Left forelimb (tissue), 1 donor: ENCODE measurements around the gene WNK3.
"Not testable (repeated sequence)": the region's sequence is repeated elsewhere in the genome, so short reads cannot be mapped to it uniquely, and the experiment has no call there.

Experiments used
- DNase-seq: peaks from one replicate; pipeline ENCODE4 v3.0.0-alpha.2; 2018; ENCODE audit warnings: low spot score

Gene WNK3

DNA sequence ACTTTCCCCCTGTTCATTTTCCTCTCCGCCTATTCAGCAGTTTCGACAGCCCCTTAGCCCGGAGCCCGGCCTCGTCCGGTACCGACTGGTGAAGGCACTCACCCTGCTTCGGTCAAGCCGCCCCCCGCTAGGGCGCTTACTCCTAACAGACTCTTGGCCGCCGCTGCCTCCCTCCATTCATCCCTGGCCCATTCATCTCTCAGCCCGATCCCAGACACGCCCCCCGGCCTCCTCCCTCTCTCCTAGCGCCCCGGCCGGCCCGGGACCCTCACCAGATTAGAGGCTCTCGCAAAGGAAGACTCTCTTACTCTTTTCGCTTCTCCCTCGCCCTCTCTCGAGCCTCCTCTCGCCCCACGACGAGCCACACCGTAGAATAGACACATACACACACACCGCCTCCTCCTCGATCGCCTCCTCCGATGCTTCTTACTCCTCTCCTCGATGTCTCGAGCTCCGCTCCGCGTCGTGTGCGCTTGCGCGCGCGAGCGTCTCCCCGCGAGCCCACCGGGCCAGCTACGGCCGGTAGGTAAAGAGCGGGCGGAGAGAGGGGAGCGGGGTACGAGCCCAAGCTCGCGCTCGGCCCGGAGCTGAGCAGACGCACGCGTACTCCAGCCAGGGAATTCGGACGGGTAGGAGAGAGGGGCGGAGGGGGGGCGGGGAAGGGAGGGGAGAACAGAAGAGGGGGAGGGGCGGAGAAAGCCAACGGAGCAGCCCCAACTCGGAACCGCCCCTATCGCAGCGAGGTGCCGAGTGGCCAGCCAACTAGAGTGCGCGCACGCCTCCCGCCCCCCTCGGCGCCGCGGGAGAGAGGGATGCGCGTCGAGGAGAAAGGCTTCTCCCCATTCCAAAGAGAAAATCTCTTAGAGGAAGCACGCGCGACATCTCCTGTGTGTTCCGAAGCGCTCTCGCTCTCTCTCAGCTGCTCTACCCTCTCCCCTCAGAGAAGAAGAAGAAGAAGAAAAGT lies at the start of gene WNK3:
TSS of gene WNK3 (minus strand) at position 633 of the 964 bp plus-strand sequence.
- DNase-seq = peak; percentile 90

DNA sequence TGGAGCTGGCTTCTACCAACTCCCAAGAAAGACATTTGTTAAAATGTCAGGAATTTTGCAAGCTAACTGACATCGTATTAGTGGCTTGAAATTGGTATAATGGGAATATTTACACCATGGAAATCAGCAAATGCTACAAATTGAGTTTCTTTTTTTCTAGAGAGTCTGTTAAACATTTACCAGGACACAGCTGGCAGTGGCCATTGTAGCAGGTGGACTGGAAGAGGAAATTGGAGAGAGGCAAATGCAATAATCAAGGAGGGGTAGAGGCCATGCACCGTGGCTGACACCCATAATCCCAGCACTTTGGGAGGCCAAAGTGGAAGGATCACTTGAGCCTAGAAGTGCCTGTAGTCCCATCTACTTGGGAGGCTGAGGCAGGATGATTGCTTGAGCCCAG lies 49.4 kb upstream of the WNK3 start:
- DNase-seq = no peak

DNA sequence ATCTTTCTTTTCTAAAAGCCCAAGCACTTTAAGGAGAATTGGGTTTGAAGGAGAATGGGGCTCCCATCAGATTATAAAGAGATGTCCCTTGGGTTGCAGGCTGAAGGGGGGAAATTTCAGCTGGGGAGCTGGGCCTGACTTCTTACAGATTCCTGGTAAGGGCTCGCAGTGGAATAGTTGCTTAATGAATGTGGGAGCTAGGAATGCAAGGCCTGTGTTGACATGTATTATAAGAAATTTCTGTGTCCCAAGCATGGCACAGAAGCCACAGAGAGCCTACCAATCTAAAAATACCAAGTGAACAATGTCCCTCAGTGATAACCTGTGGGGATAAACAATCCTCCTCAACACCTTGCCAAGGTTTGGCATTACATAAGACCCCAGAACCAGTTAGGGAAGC lies 39.3 kb upstream of the WNK3 start:
- DNase-seq = no peak

DNA sequence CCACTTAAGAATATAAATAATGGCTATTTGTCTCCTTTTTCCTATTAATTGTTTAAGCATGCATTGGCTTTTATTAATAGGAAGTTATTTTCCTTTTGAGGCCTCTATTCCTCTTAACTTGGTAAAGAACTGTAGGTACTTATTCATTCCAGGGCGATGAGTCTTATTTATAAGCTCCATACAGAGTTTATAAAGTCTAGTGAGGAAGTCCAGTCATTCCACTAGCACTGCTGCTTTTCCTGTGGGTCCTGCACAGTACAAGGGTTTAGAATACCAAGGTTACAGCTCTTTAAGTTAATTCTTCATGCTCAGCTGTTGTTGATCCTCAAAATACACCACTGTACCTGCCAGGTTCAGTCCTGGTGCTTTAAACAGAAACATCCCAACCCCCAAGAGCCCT lies 28.5 kb upstream of the WNK3 start:
- no peak for DNase-seq

DNA sequence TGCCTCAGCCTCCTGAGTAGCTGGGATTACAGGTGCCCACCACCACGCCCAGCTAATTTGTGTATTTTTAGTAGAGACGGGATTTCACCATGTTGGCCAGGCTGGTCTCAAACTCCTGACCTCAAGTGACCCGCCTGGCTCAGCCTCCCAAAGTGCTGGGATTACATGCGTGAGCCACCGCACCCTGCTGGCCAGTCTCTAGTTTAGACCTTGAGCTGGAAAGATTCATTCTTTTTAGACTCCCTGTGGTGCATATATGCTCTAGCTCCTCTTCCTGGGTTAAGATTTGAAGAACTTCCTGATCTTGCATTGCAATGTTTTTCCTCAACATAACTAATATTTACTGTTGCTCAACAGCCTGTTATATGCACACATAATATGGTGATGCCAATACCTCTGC lies 26.8 kb upstream of the WNK3 start:
- not testable (repeated sequence) for DNase-seq

DNA sequence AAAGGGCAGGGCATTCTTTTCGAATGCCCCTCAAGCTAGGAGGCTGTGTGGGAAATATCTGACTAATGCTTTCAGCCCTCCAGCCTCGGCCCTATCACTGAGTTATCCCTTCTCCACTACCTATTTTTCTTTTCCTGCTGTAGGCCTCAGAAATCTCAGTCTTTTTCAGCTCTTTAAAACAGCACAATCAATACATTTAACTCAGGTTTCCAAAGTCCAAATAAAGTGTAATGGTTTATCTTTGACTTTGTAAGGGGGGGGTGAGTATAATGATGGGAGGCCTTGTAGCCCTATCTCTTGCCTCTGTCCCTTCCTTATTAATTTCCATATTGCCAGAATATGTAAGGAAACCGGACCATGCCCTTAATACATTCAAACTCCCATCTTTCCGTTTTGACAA lies 1.6 kb upstream of the WNK3 start:
- DNase-seq = no peak

DNA sequence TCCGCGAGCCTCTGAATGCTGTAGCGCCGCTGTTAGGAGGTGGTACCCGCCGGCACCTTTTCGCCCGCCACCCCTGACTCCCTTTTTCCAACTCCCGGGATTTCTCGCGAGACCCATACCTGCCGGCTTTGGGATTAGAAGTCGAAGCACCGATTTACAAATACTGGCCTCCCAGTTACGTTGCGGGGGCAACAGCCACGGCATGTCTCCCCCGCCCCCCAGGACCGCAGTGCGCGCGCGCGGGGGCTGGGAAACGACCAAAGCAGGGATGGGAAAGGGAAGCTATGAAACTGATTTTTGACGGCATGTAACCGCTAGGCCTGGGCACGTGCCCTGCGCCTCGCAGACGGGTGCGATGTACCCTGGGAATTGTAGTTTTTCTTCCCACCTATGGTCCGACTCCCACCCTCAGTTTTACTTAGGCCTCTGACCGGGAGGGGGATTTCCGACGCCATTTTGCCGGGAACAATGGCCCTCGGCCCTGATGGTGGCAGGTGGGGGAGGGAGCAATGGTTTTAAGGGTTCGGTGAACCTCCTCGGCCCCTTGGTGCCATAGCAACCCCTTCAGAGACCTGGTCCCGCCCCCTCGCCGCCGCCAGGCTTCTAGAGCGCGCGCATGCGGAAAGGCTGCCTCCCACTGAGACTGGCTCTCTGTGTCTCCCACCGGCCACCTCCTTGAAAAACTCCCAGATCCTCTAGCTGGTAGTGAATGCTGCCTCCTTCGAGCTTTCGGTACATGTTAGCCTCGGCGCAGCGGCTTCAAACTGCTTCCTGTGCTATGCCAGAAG lies 772 bp upstream of the WNK3 start:
- DNase-seq = peak; percentile 78

DNA sequence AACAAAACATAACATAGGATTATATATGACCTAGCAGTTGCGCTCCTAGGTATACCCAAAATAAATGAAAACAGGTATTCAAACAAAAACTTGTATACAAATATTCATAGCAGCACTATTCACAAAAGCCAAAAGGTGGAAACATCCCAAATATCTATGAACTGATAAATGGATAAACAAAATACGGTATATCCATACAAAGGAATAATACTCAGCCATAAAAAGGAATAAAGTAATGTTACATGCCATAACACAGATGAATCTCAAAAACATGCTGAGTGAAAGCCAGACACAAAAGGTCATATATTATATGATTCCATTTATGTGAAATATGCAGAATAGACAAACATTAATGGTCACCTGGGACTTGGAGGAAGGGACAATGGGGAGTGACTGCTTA lies 5.2 kb downstream of the WNK3 start:
- no peak for DNase-seq

DNA sequence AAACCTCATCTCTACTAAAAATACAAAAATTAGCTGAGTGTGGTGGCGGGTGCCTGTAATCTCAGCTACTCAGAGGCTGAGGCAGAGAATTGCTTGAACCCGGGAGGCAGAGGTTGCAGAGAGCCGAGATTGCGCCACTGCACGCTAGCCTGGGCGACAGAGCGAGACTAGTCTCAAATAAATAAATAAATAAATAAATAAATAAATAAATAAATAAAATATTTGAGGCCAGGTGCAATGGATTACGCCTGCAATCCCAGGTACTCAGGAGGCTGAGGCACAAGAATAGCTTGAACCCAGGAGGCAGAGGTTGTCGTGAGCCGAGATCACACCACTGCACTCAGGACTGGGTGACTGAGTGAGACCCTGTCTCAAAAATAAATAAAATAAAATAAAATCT lies 20.5 kb downstream of the WNK3 start:
- not testable (repeated sequence) for DNase-seq

DNA sequence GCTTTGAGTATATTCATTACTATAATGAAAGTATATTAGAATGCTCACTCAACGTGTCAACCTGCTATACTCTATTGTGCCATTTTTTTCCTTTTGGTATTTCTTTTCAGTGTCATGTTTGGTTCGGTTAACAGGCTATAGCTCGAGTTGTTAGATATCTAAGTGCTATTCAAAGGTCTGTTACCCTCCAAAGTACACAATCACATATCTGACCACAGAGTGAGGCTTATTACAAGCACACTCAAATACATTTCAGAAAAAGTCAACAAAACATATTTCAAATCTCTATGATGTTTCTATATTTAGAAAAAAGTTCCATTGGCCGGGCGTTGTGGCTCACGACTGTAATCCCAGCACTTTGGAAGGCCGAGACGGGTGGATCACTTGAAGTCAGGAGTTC lies 32.8 kb downstream of the WNK3 start:
- DNase-seq = no peak

DNA sequence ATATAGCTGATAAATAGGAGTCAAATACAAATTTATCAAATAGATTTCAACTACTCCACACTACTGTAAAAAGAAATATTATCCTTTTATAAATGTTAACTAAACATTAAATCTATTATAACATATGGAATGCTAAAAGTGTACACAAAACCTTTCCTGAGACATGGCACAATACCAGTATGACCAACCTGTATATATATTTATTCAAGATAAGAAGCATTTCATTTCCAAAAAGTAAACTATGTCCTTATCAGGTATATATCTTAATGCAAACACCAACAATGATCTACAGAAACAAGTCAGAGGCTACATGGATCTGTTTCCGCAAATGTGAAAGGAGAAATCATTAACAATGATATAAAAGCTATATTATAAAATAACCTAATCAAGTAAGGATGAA lies 37.8 kb downstream of the WNK3 start:
- no peak for DNase-seq

DNA sequence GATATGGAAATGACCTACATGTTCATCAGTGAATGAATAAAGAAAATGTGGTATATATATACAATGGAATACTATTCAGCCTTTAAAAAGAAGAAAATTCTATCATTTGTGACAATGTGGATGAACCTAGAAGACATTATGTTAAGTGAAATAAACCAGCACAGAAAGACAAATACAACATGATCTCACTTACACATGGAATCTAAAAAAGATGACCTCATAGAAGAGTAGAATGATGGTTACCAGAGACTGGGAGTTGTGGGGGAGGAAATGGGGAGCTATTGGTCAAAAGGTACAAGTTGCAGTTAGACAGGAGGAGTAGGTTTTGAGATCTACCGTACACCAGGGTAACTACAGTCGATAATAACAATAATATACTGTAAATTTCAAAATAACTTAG lies 51.5 kb downstream of the WNK3 start:
- no peak for DNase-seq

DNA sequence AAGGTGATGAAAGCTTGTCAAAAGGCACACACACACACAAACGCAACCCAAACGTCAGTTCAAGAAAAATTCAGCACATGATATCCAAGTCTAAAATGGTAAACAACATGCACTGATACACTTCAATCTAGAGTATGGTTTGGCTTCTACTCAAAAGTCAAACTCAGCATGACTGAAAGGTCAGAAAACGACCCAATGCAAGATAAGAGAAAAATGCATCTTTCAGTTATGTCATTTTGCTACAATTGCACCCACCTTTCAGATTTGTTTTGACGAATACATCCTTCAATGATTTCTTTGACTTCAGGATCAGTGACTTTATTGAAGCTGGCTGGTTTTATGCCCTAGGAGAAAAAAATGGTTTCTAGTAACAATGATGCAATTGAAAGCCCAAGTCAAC lies 56.3 kb downstream of the WNK3 start:
- DNase-seq = no peak

DNA sequence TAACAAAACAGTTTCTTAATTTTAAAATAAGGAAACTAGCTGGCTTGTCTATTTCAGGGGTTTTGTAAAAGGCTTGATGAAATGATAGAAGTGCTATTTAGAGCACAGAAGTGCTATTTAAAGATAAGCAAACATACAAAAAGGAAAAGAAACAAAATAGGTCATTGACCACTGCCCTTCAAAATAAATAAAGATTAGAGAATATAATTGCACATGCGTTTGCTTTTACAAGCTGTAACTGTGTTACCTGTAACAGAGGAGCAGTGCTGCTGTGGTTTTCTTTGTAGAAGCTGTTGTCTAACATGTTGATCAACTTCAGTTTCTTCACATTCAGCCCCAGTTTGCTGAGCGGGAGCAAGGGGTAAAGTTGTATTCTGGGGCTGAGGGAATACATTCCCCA lies 63.5 kb downstream of the WNK3 start:
- no peak for DNase-seq

DNA sequence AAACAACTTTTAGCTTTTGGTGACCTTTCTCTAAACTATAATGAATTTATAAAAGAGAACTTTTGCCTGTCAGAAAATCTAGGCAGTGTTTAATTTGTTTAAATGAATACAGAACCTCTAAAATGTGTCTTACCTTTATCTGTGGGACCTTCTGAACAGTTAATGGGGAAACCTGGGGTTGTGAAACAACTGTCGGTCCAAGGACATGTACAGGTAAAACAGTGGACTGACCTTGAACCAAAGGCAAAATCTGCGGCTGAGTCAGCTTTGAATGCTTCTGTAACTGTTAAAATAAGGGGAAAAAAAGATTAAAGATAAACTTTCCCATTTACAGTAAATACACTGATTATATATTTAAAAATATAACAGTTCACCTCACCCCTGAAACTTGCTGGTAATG lies 65.1 kb downstream of the WNK3 start:
- DNase-seq = no peak

DNA sequence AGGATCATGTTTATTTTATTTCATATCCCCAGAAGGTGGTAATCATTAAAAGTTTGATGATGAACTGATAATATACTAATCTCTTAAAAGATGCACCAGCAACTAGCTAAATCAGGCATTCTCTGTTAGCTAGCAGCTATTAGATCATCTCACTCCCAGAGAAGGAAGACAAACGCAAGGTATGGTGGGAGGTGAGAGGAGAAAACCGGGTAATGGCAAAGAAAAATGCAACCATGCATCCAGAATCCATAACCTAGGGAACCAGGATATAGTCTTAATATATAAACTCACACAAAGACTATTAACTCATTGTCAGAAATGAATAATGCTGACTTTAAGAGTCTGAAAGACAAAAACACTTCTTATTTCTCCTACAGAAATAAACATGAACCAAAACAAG lies 66.1 kb downstream of the WNK3 start:
- DNase-seq = no peak

DNA sequence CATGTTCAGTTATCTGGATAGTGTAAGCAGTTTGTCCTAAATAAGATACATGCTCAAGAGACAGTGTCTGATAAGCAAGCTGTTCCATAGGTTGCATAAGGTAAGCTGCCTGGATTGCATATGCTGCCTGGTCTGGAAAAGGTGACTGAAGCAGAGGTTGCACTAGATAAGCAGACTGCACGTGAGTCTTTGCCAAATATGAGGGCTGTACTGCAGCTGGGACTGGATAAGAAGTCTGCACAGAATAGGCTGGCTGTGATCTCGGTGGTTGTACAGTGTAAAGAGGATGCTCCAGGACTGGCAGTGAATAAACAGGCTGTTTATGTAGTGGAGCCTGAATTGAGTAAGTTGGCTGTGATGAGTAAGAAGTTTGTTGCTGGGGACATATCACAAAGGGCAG lies 68.9 kb downstream of the WNK3 start:
- DNase-seq = no peak

DNA sequence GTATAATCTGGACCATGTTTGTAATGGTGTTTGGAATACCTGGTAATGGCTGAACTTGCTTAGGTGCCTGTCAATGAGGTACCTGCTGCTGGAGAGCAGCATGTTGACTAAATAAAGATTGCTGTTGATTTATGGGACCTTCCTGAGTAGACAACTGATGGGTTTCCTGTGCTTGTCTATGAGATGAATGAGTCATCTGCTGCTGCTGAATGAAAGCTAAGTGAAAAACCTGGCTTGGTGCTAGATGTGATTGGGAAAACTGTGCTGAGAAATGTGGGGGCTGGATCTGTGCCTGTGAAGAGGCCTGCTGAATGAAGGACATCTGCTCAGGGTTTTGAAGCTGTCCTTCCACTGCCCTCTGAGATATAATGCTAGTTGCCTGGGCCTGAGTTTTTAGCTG lies 69.6 kb downstream of the WNK3 start:
- DNase-seq = no peak

DNA sequence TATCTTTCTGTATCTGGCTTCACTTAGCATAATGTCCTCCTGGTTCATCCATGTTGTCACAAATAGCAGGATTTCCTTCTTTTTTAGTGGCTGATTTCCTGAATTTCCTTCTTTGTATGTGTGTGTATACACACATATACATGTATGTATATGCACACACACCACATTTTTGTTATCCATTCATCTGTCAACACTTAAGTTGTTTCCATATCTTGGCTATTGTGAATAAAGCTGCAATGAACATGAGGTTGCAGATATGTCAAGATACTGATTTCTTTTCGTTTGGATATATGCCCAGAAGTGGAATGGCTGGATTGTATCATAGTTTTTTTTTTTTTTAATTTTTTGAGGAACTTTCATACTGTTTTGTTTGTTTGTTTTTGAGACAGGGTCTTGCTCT lies 76.2 kb downstream of the WNK3 start:
- no peak for DNase-seq

DNA sequence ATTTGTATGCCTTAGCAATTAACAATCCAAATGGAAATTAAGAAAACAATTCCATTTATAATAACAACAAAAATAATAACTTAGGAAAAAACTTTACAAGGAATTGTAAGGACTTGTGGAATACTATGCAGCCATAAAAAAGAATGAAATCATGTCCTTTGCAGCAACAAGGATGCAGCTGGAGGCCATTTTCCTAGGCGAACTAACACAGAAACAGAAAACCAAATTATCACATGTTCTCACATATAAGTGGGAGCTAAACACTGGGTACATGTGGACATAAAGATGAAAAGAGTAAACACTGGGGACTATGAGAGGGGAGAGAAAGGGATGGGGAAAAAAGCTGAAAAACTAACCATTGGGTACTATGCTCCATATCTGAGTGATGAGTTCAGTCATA lies 77.4 kb downstream of the WNK3 start:
- DNase-seq = no peak

DNA sequence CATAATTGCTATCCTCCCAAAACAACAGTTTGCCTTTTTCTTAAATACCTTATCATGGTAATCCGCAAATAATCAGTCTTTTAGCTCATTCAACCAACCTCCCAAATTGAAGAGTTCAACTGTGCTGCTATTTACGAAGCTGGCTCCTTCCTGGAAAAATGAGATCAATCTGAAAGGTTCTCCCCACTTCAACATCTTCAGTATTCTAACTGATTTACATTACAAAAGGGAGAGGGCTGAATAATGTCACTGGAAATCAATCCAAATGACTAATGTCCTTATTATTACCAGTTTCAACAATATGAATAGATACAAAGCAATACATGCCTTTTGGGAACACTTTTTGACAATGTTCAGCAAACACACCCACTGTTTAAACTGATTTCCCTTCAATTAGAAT lies 86.2 kb downstream of the WNK3 start:
- no peak for DNase-seq

DNA sequence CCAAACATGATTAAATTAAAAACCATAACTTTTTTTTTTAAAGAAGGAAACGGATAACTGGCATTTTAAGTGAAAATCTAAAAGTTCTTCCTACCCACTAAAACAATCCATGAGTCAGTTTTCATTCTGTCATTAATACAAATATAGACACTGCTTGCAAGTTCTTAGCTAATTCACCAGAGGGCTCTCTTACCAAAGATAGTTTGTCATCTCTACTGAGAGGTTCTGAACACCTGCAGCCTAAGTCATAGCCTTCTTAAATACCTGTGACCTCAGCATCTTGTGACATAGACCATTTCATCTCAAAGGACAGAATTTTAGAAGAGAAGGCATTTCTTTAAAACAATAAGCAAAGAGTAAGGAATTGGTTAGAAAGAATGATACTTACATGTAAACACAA lies 109.5 kb downstream of the WNK3 start:
- no peak for DNase-seq

DNA sequence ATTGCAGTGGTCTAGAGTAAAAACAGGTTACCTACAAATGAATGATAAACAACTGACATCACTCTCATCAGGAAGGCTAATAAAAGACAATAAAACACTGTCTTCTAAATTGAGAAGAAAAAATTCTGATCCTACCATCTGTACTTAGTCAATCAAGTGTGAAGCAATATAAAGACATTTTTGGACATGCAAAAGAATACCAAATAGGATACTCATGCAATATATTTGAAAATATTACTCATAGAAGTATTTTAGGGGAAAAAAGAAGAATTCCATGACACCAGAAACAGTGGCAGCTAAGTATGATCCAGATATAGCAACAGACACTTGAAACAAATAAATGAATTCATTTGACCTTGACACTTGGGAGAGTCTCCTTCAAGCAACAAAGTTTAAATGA lies 111.0 kb downstream of the WNK3 start:
- no peak for DNase-seq
